Type B pancreatic cell (in vitro differentiated cells): ENCODE data around the gene FUCA2. TPM values are rescaled to one million over a fixed set of nuclear protein-coding genes. Genes with fewer than 3 reads are reported as not detected.
"Not testable (repeated sequence)": the region's sequence is repeated elsewhere in the genome, so short reads cannot be mapped to it uniquely, and the experiment has no call there.

Experiments used
- DNase-seq: peaks from one replicate; pipeline ENCODE4 v3.0.0; 2021; ENCODE audit warnings: mixed read lengths; ENCODE audit not compliant: unreplicated experiment; ENCODE audit errors: extremely low spot score
- H3K27ac Mint-ChIP-seq: 2 replicates; pipeline ENCODE4 v1.8.0; 2021; ENCODE audit warnings: mild to moderate bottlenecking, mixed read lengths
- H3K27me3 Mint-ChIP-seq: 2 replicates; pipeline ENCODE4 v1.8.0; 2021; ENCODE audit warnings: mixed read lengths
- H3K36me3 Mint-ChIP-seq: 2 replicates; pipeline ENCODE4 v1.8.0; 2021; ENCODE audit warnings: mixed read lengths
- H3K4me1 Mint-ChIP-seq: one replicate; pipeline ENCODE4 v1.8.0; 2021; ENCODE audit warnings: mixed read lengths; ENCODE audit not compliant: unreplicated experiment
- H3K4me3 Mint-ChIP-seq: 2 replicates; pipeline ENCODE4 v1.8.0; 2021; ENCODE audit warnings: mild to moderate bottlenecking, mixed read lengths
- H3K9me3 Mint-ChIP-seq: 2 replicates; pipeline ENCODE4 v1.8.0; 2021; ENCODE audit warnings: mixed read lengths
- CTCF ChIP-seq: fragments of 200-600 bp; sonication (generic); conservative IDR thresholded peaks from 2 replicates; pipeline ENCODE4 v1.5.0; 2021; ENCODE audit warnings: antibody characterized with exemption, mild to moderate bottlenecking
- total RNA-seq: library from RNA; stranded (reverse); gene quantifications from 2 replicates; pipeline ENCODE4 v1.2.1, GENCODE V29; 2021; ENCODE audit warnings: low replicate concordance

The FUCA2 gene
- total RNA-seq, 1 donor from 2014 or later: 48.0 TPM

GRCh38 chr6:143449082-143449713, 62.3 kb downstream of the FUCA2 start:
- Mint-ChIP-seq H3K27ac (peak overlapping the region; percentile 94), H3K36me3 (peaks cover 4% of the 10 kb centered on the region), H3K9me3 (no peaks in the 10 kb centered on the region), H3K4me3 (peak overlapping the region; percentile 99), H3K4me1 (peaks cover 14% of the 10 kb centered on the region), H3K27me3 (no peaks in the 10 kb centered on the region)
- DNase-seq: no peak
- TF ChIP-seq CTCF: no peak

- H3K36me3 Mint-ChIP-seq, H3K4me3 Mint-ChIP-seq, H3K27me3 Mint-ChIP-seq, H3K9me3 Mint-ChIP-seq, H3K27ac Mint-ChIP-seq, DNase-seq: not testable (repeated sequence)
- peaks cover 14% of the 10 kb centered on the region for H3K4me1 Mint-ChIP-seq
Measured at GRCh38 chr6:143447865-143448264, 63.7 kb downstream of the FUCA2 start.

Other genes with a start within 250 kb of the FUCA2 start
- 5.2 and 10.3 TPM in 2 replicates for gene ADAT2, start 61.0 kb downstream of the FUCA2 start, total RNA-seq
- 12.8 and 13.1 TPM in 2 replicates for gene PEX3, start 60.9 kb downstream of the FUCA2 start, total RNA-seq
- 59.2 and 69.9 TPM in 2 replicates for gene PHACTR2, start 166.2 kb upstream of the FUCA2 start, total RNA-seq